HG03565 (cell line): Measurements from ENCODE around the gene EHD1.
"Not testable (repeated sequence)": the region's sequence is repeated elsewhere in the genome, so short reads cannot be mapped to it uniquely, and the experiment has no call there.

Experiments used
- ATAC-seq: cut with Tn5 transposase; IDR thresholded peaks from one replicate; pipeline ENCODE4 v1.9.1; 2021; ENCODE audit warnings: mild to moderate bottlenecking, moderate library complexity; ENCODE audit not compliant: unreplicated experiment

EHD1 gene

GRCh38 chr11:64832467-64833197 is 45.8 kb downstream of the EHD1 start:
- no peak for ATAC-seq

- ATAC-seq, result no peak
Observed at GRCh38 chr11:64831411-64831891, 47.0 kb downstream of the EHD1 start.

GRCh38 chr11:64829536-64830251 is 48.7 kb downstream of the EHD1 start:
- no peak for ATAC-seq

- ATAC-seq, result no peak
Observed at GRCh38 chr11:64827451-64827839, 51.0 kb downstream of the EHD1 start.

GRCh38 chr11:64826578-64827450 is 51.6 kb downstream of the EHD1 start:
- no peak for ATAC-seq

GRCh38 chr11:64826062-64826461 is 52.4 kb downstream of the EHD1 start:
- ATAC-seq, result no peak

- ATAC-seq, result no peak
Observed at GRCh38 chr11:64823568-64824119, 54.8 kb downstream of the EHD1 start.

GRCh38 chr11:64817476-64817875 is 60.9 kb downstream of the EHD1 start:
- ATAC-seq, result no peak

- ATAC-seq, result not testable (repeated sequence)
Observed at GRCh38 chr11:64815433-64815832, 63.0 kb downstream of the EHD1 start.

GRCh38 chr11:64814712-64815187 is 63.7 kb downstream of the EHD1 start:
- ATAC-seq, result peak; percentile 39

GRCh38 chr11:64813826-64814225 is 64.6 kb downstream of the EHD1 start:
- no peak for ATAC-seq

GRCh38 chr11:64810891-64811272 is 67.5 kb downstream of the EHD1 start:
- ATAC-seq, result peak; percentile 13

GRCh38 chr11:64810271-64810890 is 68.0 kb downstream of the EHD1 start, which contains the start of gene MEN1:
MEN1 (minus strand) TSS chr11:64810551; CDS start chr11:64810109, 442 bp downstream.
- peak; percentile 42 for ATAC-seq

- no peak for ATAC-seq
Observed at GRCh38 chr11:64809781-64810241, 68.6 kb downstream of the EHD1 start.

GRCh38 chr11:64805481-64805880 is 72.9 kb downstream of the EHD1 start:
- no peak for ATAC-seq

GRCh38 chr11:64804346-64805210 is 73.8 kb downstream of the EHD1 start:
- ATAC-seq, result no peak

- no peak for ATAC-seq
Observed at GRCh38 chr11:64803846-64804345, 74.5 kb downstream of the EHD1 start.

GRCh38 chr11:64803158-64803845 is 75.1 kb downstream of the EHD1 start, which contains the start of gene MAP4K2:
MAP4K2 (minus strand) TSS chr11:64803214; CDS start chr11:64803149, 65 bp downstream.
- ATAC-seq, result no peak
